Keratinocyte (primary cell): Measurements from ENCODE around the gene CEP43. TPM values are rescaled to one million over a fixed set of nuclear protein-coding genes. Genes with fewer than 3 reads are reported as not detected.

Source experiments
- DNase-seq: peaks from one replicate; pipeline ENCODE4 v3.0.0-alpha.2; 2011; ENCODE audit warnings: low read depth, missing footprints, low spot score
- FAIRE-seq: peaks from 2 replicates; lab custom pipeline; 2011; peaks lifted over from hg19 to GRCh38; lab: Jason Lieb, UNC
- H2AFZ ChIP-seq: 2 replicates; pipeline ENCODE4 v1.6.0; 2012; ENCODE audit warnings: low read length, control low read depth, inconsistent platforms; ENCODE audit not compliant: control insufficient read depth
- H3K27ac ChIP-seq: 2 replicates; pipeline ENCODE4 v1.5.1; 2011; ENCODE audit warnings: low read length; ENCODE audit not compliant: control insufficient read depth, insufficient read depth
- H3K27me3 ChIP-seq: 3 replicates; pipeline ENCODE4 v1.6.0; 2011; ENCODE audit warnings: low read length; ENCODE audit not compliant: control insufficient read depth, insufficient read depth; ENCODE audit errors: extremely low read depth
- H3K36me3 ChIP-seq, 2 experiments: 2 replicates in 1 of 2; 3 replicates in 1 of 2; pipeline ENCODE4 v1.5.1; 2011; ENCODE audit warnings: low read length in 2 of 2, mild to moderate bottlenecking in 1 of 2; ENCODE audit not compliant: control insufficient read depth in 2 of 2, insufficient read depth in 2 of 2; ENCODE audit errors: extremely low read depth in 1 of 2
- H3K4me1 ChIP-seq: 3 replicates; pipeline ENCODE4 v1.5.1; 2011; ENCODE audit warnings: low read length; ENCODE audit not compliant: control insufficient read depth, insufficient read depth; ENCODE audit errors: extremely low read depth
- H3K4me2 ChIP-seq: 3 replicates; pipeline ENCODE4 v1.6.0; 2011; ENCODE audit warnings: low read depth, low read length; ENCODE audit not compliant: control insufficient read depth, insufficient read depth; ENCODE audit errors: extremely low read depth
- H3K4me3 ChIP-seq, 3 experiments: fragments of 200-600 bp in 1 of 3; sonication (generic) in 1 of 3; 2 replicates in 2 of 3; 3 replicates in 1 of 3; pipeline ENCODE4 v1.5.1; 2011 to 2016; ENCODE audit warnings: low read length in 3 of 3, mild to moderate bottlenecking in 3 of 3, control low read depth in 2 of 3, inconsistent platforms in 1 of 3, low read depth in 1 of 3, mixed read lengths in 1 of 3, mixed run types in 1 of 3, moderate library complexity in 1 of 3; ENCODE audit not compliant: control insufficient read depth in 2 of 3, insufficient read depth in 2 of 3; ENCODE audit errors: extremely low read depth in 1 of 3
- H3K79me2 ChIP-seq: 2 replicates; pipeline ENCODE4 v1.6.0; 2012; ENCODE audit warnings: low read length; ENCODE audit not compliant: control insufficient read depth, insufficient read depth
- H3K9ac ChIP-seq: 3 replicates; pipeline ENCODE4 v1.6.0; 2011; ENCODE audit warnings: low read length; ENCODE audit not compliant: control insufficient read depth, insufficient read depth; ENCODE audit errors: extremely low read depth
- H3K9me1 ChIP-seq: 3 replicates; pipeline ENCODE4 v1.6.0; 2011; ENCODE audit warnings: low read length; ENCODE audit not compliant: control insufficient read depth, insufficient read depth; ENCODE audit errors: extremely low read depth
- H3K9me3 ChIP-seq: 2 replicates; pipeline ENCODE4 v1.5.1; 2012; ENCODE audit warnings: low read depth, low read length; ENCODE audit not compliant: control insufficient read depth
- H4K20me1 ChIP-seq: 3 replicates; pipeline ENCODE4 v1.6.0; 2011; ENCODE audit warnings: low read length; ENCODE audit not compliant: control insufficient read depth, insufficient read depth; ENCODE audit errors: extremely low read depth
- CTCF ChIP-seq, 3 experiments: IDR thresholded peaks in 1 of 3; conservative IDR thresholded peaks in 1 of 3; optimal IDR thresholded peaks in 1 of 3; 2 replicates in 2 of 3; 3 replicates in 1 of 3; pipeline versions ENCODE3 to v1.5.1; 2011; ENCODE audit warnings: low read length in 3 of 3, mild to moderate bottlenecking in 3 of 3, moderate library complexity in 2 of 3, control low read depth in 1 of 3, inconsistent platforms in 1 of 3; ENCODE audit not compliant: insufficient read depth in 2 of 3; ENCODE audit errors: extremely low read depth in 1 of 3
- EZH2 ChIP-seq: IDR thresholded peaks from one replicate; pipeline ENCODE4 v1.6.1; 2012; ENCODE audit warnings: inconsistent platforms, mild to moderate bottlenecking, low read length, moderate library complexity
- dilution Hi-C: fragments of 300-500 bp; cut with MboI; formaldehyde crosslinking; loops from one replicate; pipeline ENCODE4 v1.7.0; 2020; ENCODE audit warnings: low sequenced_read_pairs; ENCODE audit not compliant: extremely low pct_ligation_motif_present
- polyA plus RNA-seq, 5 experiments: library from polyadenylated mRNA; depleted of rRNA in 3 of 5; stranded (reverse) in 3 of 5; stranded (forward) in 1 of 5; unstranded in 1 of 5; fragments of >200 nt; gene quantifications; 1 replicate in 1 of 5; 2 replicates in 3 of 5; 3 replicates in 1 of 5; pipeline versions ENCODE4 v1.2.1 to v1.2.3, GENCODE V29; 2011 to 2012; ENCODE audit warnings: missing spikeins in 2 of 5, low read depth in 1 of 5, low replicate concordance in 1 of 5

CEP43 gene
- polyA plus RNA-seq, 1 donor (not counting 4 experiments of a cell fraction or from before 2014, with no cell fraction given) = 18.4 TPM

GRCh38 chr6:167045828-167046580, 46.8 kb downstream of the CEP43 start:
- dilution Hi-C loops = no loop called here
- H3K27me3 ChIP-seq = no peaks in the 10 kb centered on the region
- no peaks in the 10 kb centered on the region for H3K4me1 ChIP-seq
- FAIRE-seq = no peak
- no peak overlapping the region for H3K9ac ChIP-seq
- H3K27ac ChIP-seq = no peak overlapping the region
- no peaks in the 10 kb centered on the region for H3K9me1 ChIP-seq
- H3K4me2 ChIP-seq = no peak overlapping the region
- no peak for TF ChIP-seq EZH2
- peak in 2 of 3 experiments; percentile 25 to 34 for TF ChIP-seq CTCF (optimal IDR thresholded peaks at IDR 0.05 in 1 of 3, IDR thresholded peaks at IDR 0.05 in 1 of 3, conservative IDR thresholded peaks at IDR 0.05 in 1 of 3; ENCODE audit: extremely low read depth in 1 of 3, insufficient read depth in 2 of 3, low read length in 3 of 3)
- no peaks in the 10 kb centered on the region for H3K9me3 ChIP-seq
- H2AFZ ChIP-seq = no peak overlapping the region
- DNase-seq = no peak
- H3K79me2 ChIP-seq = no peaks in the 10 kb centered on the region
- no peak overlapping the region for H3K4me3 ChIP-seq
- no peaks in the 10 kb centered on the region for H3K36me3 ChIP-seq
- H4K20me1 ChIP-seq = no peaks in the 10 kb centered on the region

DNA sequence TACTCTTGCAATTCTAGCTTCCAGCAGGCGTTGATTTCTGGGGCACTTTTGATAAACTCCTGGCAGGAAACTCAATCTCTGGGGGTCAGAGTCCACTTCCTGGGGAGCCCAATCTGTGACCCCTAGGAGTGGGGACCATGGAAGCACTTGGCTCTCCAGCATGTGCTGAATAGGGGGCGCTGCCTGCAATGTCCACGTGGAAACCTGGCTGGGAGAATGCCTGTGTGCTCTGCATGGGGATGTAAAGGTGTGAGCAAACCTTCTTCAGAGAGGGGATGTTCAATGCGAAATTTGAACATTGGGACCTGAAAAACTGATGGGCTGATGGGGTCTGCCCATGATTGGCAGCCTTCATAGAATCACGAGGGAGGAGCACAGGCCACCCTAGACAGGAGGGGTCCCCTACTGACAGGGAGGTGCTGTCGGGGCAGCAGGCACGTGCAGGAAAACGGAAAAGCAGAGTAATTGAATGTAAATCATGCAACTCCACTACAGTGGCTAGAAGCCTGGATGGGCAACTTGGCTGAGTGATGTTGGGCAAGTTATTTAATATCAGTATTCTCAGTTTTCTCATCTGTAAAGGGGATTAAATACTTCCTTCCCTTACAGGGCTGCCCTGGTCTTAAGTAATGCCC, 47.8 kb downstream of the CEP43 start:
- no peaks in the 10 kb centered on the region for H3K9me1 ChIP-seq
- no peak for DNase-seq
- TF ChIP-seq EZH2 (no peak), CTCF (optimal IDR thresholded peaks at IDR 0.05 in 1 of 3, IDR thresholded peaks at IDR 0.05 in 1 of 3, conservative IDR thresholded peaks at IDR 0.05 in 1 of 3; ENCODE audit: extremely low read depth in 1 of 3, insufficient read depth in 2 of 3, low read length in 3 of 3) (no peak)
- H3K36me3 ChIP-seq = no peaks in the 10 kb centered on the region
- H4K20me1 ChIP-seq = no peaks in the 10 kb centered on the region
- H2AFZ ChIP-seq = no peak overlapping the region
- no peak overlapping the region for H3K27ac ChIP-seq
- H3K4me3 ChIP-seq = no peak overlapping the region
- H3K79me2 ChIP-seq = no peaks in the 10 kb centered on the region
- H3K27me3 ChIP-seq = no peaks in the 10 kb centered on the region
- H3K9ac ChIP-seq = no peak overlapping the region
- H3K9me3 ChIP-seq = no peaks in the 10 kb centered on the region
- no peak for FAIRE-seq
- H3K4me1 ChIP-seq = no peaks in the 10 kb centered on the region
- H3K4me2 ChIP-seq = no peak overlapping the region
- dilution Hi-C loops = no loop called here
